ENCODE measurements around the gene MUC5B.

DNA sequence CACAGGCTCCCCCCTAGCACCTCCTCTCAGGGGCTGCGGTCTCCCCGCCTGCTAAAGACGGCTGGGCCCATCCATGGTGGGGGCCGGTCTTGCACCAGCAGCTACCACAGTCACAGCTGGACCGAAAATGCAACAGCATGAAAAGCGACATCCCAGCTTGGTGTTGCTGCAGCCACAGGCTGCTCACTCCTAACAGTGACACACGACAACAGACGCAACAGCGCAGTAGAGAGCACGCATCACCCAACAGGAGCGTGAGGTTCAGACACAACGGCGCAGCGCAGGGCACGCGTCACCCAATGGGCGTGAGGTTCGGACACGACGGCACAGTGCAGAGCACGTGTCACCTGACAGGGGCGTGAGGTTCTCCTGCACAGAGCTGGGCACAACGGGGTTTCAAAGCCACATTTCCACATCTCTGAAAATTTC is 62.5 kb downstream of the MUC5B start:
- TF ChIP-seq ZNF343 (CRISPR knock-in tag; IDR thresholded peaks at IDR 0.05) (no peak), TCF7L2 (IDR thresholded peaks at IDR 0.05; ENCODE audit: low read depth, low read length) (no peak), FOXM1 (CRISPR knock-in tag; IDR thresholded peaks at IDR 0.05) (no peak), HNRNPH1 (optimal IDR thresholded peaks at IDR 0.05; ENCODE audit: low read depth, low read length) (no peak)
- TF ChIP-seq, protein P1, sequence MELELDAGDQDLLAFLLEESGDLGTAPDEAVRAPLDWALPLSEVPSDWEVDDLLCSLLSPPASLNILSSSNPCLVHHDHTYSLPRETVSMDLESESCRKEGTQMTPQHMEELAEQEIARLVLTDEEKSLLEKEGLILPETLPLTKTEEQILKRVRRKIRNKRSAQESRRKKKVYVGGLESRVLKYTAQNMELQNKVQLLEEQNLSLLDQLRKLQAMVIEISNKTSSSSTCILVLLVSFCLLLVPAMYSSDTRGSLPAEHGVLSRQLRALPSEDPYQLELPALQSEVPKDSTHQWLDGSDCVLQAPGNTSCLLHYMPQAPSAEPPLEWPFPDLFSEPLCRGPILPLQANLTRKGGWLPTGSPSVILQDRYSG (CRISPR knock-in tag; IDR thresholded peaks at IDR 0.05) = no peak

Measured in HepG2 (cell line).